OCI-LY1 (cell line): ENCODE results near the gene LRRC34.

Experiments used
- H2AFZ ChIP-seq: fragments of 200-600 bp; sonication (generic), shearing (Covaris generic); 2 replicates; pipeline ENCODE4 v1.6.0; 2014; ENCODE audit warnings: antibody characterized with exemption, mild to moderate bottlenecking, low read length
- H3F3A ChIP-seq: fragments of 200-600 bp; sonication (generic), shearing (Covaris generic); 2 replicates; pipeline ENCODE4 v1.6.0; 2014; ENCODE audit warnings: mild to moderate bottlenecking, antibody characterized with exemption, low read length, moderate library complexity; ENCODE audit not compliant: insufficient read depth
- H3K27ac ChIP-seq: fragments of 200-600 bp; sonication (generic); 2 replicates; pipeline ENCODE4 v1.5.1; 2014; ENCODE audit warnings: low read length, mixed run types, mild to moderate bottlenecking, low read depth; ENCODE audit not compliant: poor library complexity, severe bottlenecking
- H3K27me3 ChIP-seq: fragments of 200-600 bp; sonication (generic); 2 replicates; pipeline ENCODE4 v1.6.0; 2014; ENCODE audit warnings: antibody characterized with exemption, mild to moderate bottlenecking, low read length, moderate library complexity; ENCODE audit not compliant: insufficient read depth
- H3K36me3 ChIP-seq: fragments of 200-600 bp; sonication (generic); 2 replicates; pipeline ENCODE4 v1.6.1; 2014; ENCODE audit warnings: mild to moderate bottlenecking, antibody characterized with exemption, low read length, moderate library complexity, mixed read lengths; ENCODE audit not compliant: insufficient read depth
- H3K4me1 ChIP-seq: fragments of 200-600 bp; sonication (generic); 2 replicates; pipeline ENCODE4 v1.5.1; 2014; ENCODE audit warnings: mild to moderate bottlenecking, low read length, moderate library complexity; ENCODE audit not compliant: insufficient read depth, severe bottlenecking
- H3K4me2 ChIP-seq: fragments of 200-600 bp; sonication (generic), shearing (Covaris generic); 2 replicates; pipeline ENCODE4 v1.6.1; 2014; ENCODE audit warnings: low read length
- H3K4me3 ChIP-seq: fragments of 200-600 bp; sonication (generic); 2 replicates; pipeline ENCODE4 v1.5.1; 2014; ENCODE audit warnings: low read length, low read depth, mild to moderate bottlenecking, mixed read lengths; ENCODE audit not compliant: poor library complexity, severe bottlenecking
- H3K79me2 ChIP-seq: fragments of 200-600 bp; shearing (Covaris generic); 2 replicates; pipeline ENCODE4 v1.6.1; 2016; ENCODE audit warnings: mixed run types, low read length, mixed read lengths; ENCODE audit not compliant: insufficient read depth
- H3K9ac ChIP-seq: fragments of 200-600 bp; sonication (generic), shearing (Covaris generic); 2 replicates; pipeline ENCODE4 v1.6.1; 2014; ENCODE audit warnings: mild to moderate bottlenecking, low read length, mixed read lengths
- H3K9me2 ChIP-seq: fragments of 200-600 bp; sonication (generic), shearing (Covaris generic); 2 replicates; pipeline ENCODE4 v1.6.1; 2014; ENCODE audit warnings: low read depth, mild to moderate bottlenecking, low read length, mixed read lengths
- H3K9me3 ChIP-seq: fragments of 200-600 bp; shearing (Covaris generic); 2 replicates; pipeline ENCODE4 v1.6.1; 2014; ENCODE audit warnings: low read length, mixed read lengths
- H4K20me1 ChIP-seq: fragments of 200-600 bp; sonication (generic), shearing (Covaris generic); 2 replicates; pipeline ENCODE4 v1.6.0; 2016; ENCODE audit warnings: mild to moderate bottlenecking, low read length; ENCODE audit not compliant: insufficient read depth
- CTCF ChIP-seq: fragments of 200-600 bp; sonication (generic), shearing (Covaris generic); IDR thresholded peaks from 2 replicates; pipeline ENCODE4 v1.5.1; 2017; ENCODE audit warnings: mild to moderate bottlenecking, antibody characterized with exemption, low read length, moderate library complexity, mixed read lengths
- EZH2 ChIP-seq: fragments of 200-600 bp; sonication (generic), shearing (Covaris generic); IDR thresholded peaks from 2 replicates; pipeline ENCODE4 v1.8.0; 2017; ENCODE audit warnings: borderline replicate concordance, mixed run types, mild to moderate bottlenecking, antibody characterized with exemption, low read length, moderate library complexity, mixed read lengths

Gene LRRC34

DNA sequence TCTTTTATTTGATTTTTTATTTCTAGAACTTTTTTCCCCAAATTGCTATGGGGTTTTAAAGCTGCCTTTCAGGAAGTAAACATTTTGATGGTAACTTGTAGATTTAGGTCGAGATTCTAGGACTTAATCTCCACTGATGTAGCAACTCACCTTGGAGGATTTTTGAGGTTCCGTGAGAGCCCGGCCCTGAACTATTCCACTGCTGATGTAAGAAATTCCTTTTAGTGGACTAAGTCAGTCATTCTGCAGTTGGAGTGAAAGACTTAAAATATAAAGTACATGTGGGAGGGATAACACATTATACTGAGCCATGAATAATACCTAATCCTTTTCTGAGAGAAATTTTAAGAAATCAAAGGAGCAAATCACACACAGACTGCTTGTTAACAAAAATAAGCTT is 12.6 kb upstream of the LRRC34 start:
- no peaks in the 10 kb centered on the region for H3K79me2 ChIP-seq
- H3K9me2 ChIP-seq: no peaks in the 10 kb centered on the region
- no peak overlapping the region for H3K4me3 ChIP-seq
- no peaks in the 10 kb centered on the region for H3K36me3 ChIP-seq
- H3K4me1 ChIP-seq: no peaks in the 10 kb centered on the region
- no peak overlapping the region for H2AFZ ChIP-seq
- no peaks in the 10 kb centered on the region for H3K27me3 ChIP-seq
- H4K20me1 ChIP-seq: no peaks in the 10 kb centered on the region
- TF ChIP-seq CTCF: no peak
- TF ChIP-seq EZH2: no peak
- H3F3A ChIP-seq: no peaks in the 10 kb centered on the region
- H3K9ac ChIP-seq: no peak overlapping the region
- no peak overlapping the region for H3K4me2 ChIP-seq
- no peak overlapping the region for H3K27ac ChIP-seq
- no peaks in the 10 kb centered on the region for H3K9me3 ChIP-seq

DNA sequence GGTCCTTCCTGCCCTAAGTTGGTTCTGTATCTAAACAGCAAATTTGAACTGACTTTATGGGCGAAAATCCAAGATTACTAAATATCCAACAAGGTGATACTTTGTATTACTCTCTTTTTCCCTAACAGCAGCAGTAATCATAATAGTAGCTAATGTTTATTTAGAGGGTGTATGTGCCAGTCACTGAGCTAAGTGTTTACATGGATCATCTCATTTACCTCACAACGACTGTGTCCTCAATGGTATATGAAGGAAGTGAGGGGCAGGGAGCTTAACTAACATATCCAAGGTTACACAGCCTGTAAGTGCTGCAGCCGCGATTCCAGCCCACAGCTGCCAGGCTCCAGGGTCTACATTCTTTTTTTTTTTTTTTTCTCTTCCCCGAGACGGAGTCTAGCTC is 10.3 kb upstream of the LRRC34 start:
- Histone ChIP-seq H3K79me2 (no peaks in the 10 kb centered on the region), H3F3A (no peaks in the 10 kb centered on the region), H3K27me3 (no peaks in the 10 kb centered on the region; the same call in 1 of the 2 replicates), H3K4me3 (no peak overlapping the region), H3K9ac (no peak overlapping the region), H3K4me1 (no peaks in the 10 kb centered on the region), H2AFZ (no peak overlapping the region), H3K4me2 (no peak overlapping the region), H3K27ac (no peak overlapping the region), H3K36me3 (no peaks in the 10 kb centered on the region), H3K9me2 (no peaks in the 10 kb centered on the region), H4K20me1 (no peaks in the 10 kb centered on the region), H3K9me3 (no peaks in the 10 kb centered on the region)
- TF ChIP-seq EZH2 (no peak), CTCF (no peak)

DNA sequence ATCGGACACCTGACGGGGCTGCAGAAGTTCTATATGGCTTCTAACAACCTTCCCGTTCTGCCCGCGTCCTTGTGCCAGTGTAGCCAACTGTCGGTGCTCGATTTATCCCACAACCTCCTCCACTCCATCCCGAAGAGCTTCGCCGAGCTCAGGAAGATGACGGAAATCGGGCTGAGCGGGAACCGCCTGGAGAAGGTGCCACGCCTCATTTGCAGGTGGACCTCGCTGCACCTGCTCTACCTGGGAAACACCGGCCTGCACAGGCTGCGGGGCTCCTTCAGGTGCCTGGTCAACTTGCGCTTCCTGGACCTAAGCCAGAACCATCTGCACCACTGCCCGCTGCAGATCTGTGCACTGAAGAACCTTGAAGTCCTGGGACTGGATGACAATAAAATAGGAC is 9.8 kb upstream of the LRRC34 start:
- TF ChIP-seq EZH2: no peak
- no peak for TF ChIP-seq CTCF
- no peak overlapping the region for H3K9ac ChIP-seq
- no peaks in the 10 kb centered on the region; the same call in 1 of the 2 replicates for H3K27me3 ChIP-seq
- H4K20me1 ChIP-seq: no peaks in the 10 kb centered on the region
- no peak overlapping the region for H3K4me3 ChIP-seq
- no peaks in the 10 kb centered on the region for H3K79me2 ChIP-seq
- no peak overlapping the region for H2AFZ ChIP-seq
- H3F3A ChIP-seq: no peaks in the 10 kb centered on the region
- H3K9me3 ChIP-seq: no peaks in the 10 kb centered on the region
- H3K27ac ChIP-seq: no peak overlapping the region
- H3K9me2 ChIP-seq: no peaks in the 10 kb centered on the region
- H3K4me1 ChIP-seq: no peaks in the 10 kb centered on the region
- no peaks in the 10 kb centered on the region for H3K36me3 ChIP-seq
- no peak overlapping the region for H3K4me2 ChIP-seq
